Ascending aorta (tissue), 2 donors: ENCODE measurements around the gene ATP8A1. TPM values are rescaled to one million over a fixed set of nuclear protein-coding genes. Genes with fewer than 3 reads are reported as not detected.

Experiments used
- DNase-seq, 2 donors: peaks; one replicate each; pipeline ENCODE4 v3.0.0-alpha.2; 2019; ENCODE audit warnings: low spot score in 2 of 2
- H3K27ac ChIP-seq, 2 donors: fragments of 200-600 bp; sonication (generic); one replicate each; pipeline ENCODE4 v1.5.1; 2016 to 2017; ENCODE audit warnings: mild to moderate bottlenecking in 1 of 2
- H3K27me3 ChIP-seq: fragments of 200-600 bp; sonication (generic); one replicate; pipeline ENCODE4 v1.5.1; 2017
- H3K36me3 ChIP-seq, 2 donors: fragments of 200-600 bp; sonication (generic); one replicate each; pipeline ENCODE4 v1.5.1; 2016
- H3K4me1 ChIP-seq, 2 donors: fragments of 200-600 bp; sonication (generic); one replicate each; pipeline ENCODE4 v1.5.1; 2016 to 2017; ENCODE audit warnings: mild to moderate bottlenecking in 1 of 2
- H3K4me3 ChIP-seq, 2 donors: fragments of 200-600 bp; sonication (generic); one replicate each; pipeline ENCODE4 v1.5.1; 2016 to 2017; ENCODE audit warnings: mild to moderate bottlenecking in 1 of 2
- H3K9me3 ChIP-seq, 2 donors: fragments of 200-600 bp; sonication (generic); one replicate each; pipeline ENCODE4 v1.5.1; 2016
- CTCF ChIP-seq, 3 experiments: fragments of 200-600 bp in 2 of 3; fragments of 450-650 bp in 1 of 3; sonication (generic) in 2 of 3; IDR thresholded peaks; one replicate each; pipeline ENCODE4 v1.5.1; 2016 to 2019; ENCODE audit warnings: antibody characterized with exemption in 3 of 3, mild to moderate bottlenecking in 1 of 3, moderate library complexity in 1 of 3
- intact Hi-C: fragments of 100-400 bp; cut with DNase I; formaldehyde crosslinking; loops from one replicate; pipeline ENCODE4 v1.15.1; 2023
- total RNA-seq: library from RNA; depleted of rRNA; stranded (reverse); fragments of >200 nt; gene quantifications from one replicate; pipeline ENCODE4 v1.1.0, GENCODE V29; 2016

Gene ATP8A1
- total RNA-seq, 1 donor from 2014 or later: 11.4 TPM

- H3K4me3 ChIP-seq: no peak overlapping the region
- no peaks in the 10 kb centered on the region for H3K36me3 ChIP-seq
- no peak for DNase-seq
- H3K4me1 ChIP-seq: no peaks in the 10 kb centered on the region
- H3K9me3 ChIP-seq: no peaks in the 10 kb centered on the region
- no peak for TF ChIP-seq CTCF (IDR thresholded peaks at IDR 0.05)
- intact Hi-C loops: no loop called here
- no peaks in the 10 kb centered on the region for H3K27me3 ChIP-seq
- no peak overlapping the region for H3K27ac ChIP-seq
Observed at GRCh38 chr4:42637104-42637503, 19.8 kb downstream of the ATP8A1 start.

- Histone ChIP-seq H3K4me1 (no peaks in the 10 kb centered on the region), H3K36me3 (no peaks in the 10 kb centered on the region), H3K27me3 (no peaks in the 10 kb centered on the region), H3K4me3 (no peak overlapping the region), H3K9me3 (no peaks in the 10 kb centered on the region), H3K27ac (no peak overlapping the region)
- intact Hi-C loops: no loop called here
- DNase-seq: no peak
- no peak for TF ChIP-seq CTCF (IDR thresholded peaks at IDR 0.05)
Observed at GRCh38 chr4:42636645-42636949, 20.3 kb downstream of the ATP8A1 start.

GRCh38 chr4:42633605-42634388 lies 23.1 kb downstream of the ATP8A1 start:
- intact Hi-C loops: no loop called here
- no peaks in the 10 kb centered on the region for H3K9me3 ChIP-seq
- H3K36me3 ChIP-seq: no peaks in the 10 kb centered on the region
- DNase-seq: no peak
- H3K27me3 ChIP-seq: no peaks in the 10 kb centered on the region
- no peak overlapping the region for H3K4me3 ChIP-seq
- H3K27ac ChIP-seq: no peak overlapping the region
- no peak for TF ChIP-seq CTCF (IDR thresholded peaks at IDR 0.05)
- H3K4me1 ChIP-seq: no peaks in the 10 kb centered on the region

- TF ChIP-seq CTCF (IDR thresholded peaks at IDR 0.05): no peak
- Histone ChIP-seq H3K36me3 (no peaks in the 10 kb centered on the region), H3K27me3 (no peaks in the 10 kb centered on the region), H3K9me3 (no peaks in the 10 kb centered on the region), H3K27ac (no peak overlapping the region), H3K4me1 (peaks cover 0 to 3% of the 10 kb centered on the region in 2 donors), H3K4me3 (no peak overlapping the region)
- DNase-seq: no peak
- intact Hi-C loops: no loop called here
Observed at GRCh38 chr4:42632653-42633382, 24.1 kb downstream of the ATP8A1 start.

GRCh38 chr4:42630908-42631307 lies 26.0 kb downstream of the ATP8A1 start:
- Histone ChIP-seq H3K4me1 (peaks cover 0 to 3% of the 10 kb centered on the region in 2 donors), H3K36me3 (no peaks in the 10 kb centered on the region), H3K9me3 (no peaks in the 10 kb centered on the region), H3K27me3 (no peaks in the 10 kb centered on the region), H3K27ac (no peak overlapping the region), H3K4me3 (no peak overlapping the region)
- intact Hi-C loops: no loop called here
- DNase-seq: no peak
- TF ChIP-seq CTCF (IDR thresholded peaks at IDR 0.05): no peak
